GM19099 (cell line): ENCODE data around the gene ANKRD33B.

ENCODE experiments used
- POLR2A ChIP-seq: IDR thresholded peaks from 3 replicates; pipeline ENCODE4 v1.6.1; 2011; ENCODE audit warnings: low read depth; ENCODE audit not compliant: insufficient read length; ENCODE audit errors: extremely low read depth

ANKRD33B gene

GRCh38 chr5:10578869-10579268 lies 15.0 kb downstream of the ANKRD33B start:
- no peak for TF ChIP-seq POLR2A

DNA sequence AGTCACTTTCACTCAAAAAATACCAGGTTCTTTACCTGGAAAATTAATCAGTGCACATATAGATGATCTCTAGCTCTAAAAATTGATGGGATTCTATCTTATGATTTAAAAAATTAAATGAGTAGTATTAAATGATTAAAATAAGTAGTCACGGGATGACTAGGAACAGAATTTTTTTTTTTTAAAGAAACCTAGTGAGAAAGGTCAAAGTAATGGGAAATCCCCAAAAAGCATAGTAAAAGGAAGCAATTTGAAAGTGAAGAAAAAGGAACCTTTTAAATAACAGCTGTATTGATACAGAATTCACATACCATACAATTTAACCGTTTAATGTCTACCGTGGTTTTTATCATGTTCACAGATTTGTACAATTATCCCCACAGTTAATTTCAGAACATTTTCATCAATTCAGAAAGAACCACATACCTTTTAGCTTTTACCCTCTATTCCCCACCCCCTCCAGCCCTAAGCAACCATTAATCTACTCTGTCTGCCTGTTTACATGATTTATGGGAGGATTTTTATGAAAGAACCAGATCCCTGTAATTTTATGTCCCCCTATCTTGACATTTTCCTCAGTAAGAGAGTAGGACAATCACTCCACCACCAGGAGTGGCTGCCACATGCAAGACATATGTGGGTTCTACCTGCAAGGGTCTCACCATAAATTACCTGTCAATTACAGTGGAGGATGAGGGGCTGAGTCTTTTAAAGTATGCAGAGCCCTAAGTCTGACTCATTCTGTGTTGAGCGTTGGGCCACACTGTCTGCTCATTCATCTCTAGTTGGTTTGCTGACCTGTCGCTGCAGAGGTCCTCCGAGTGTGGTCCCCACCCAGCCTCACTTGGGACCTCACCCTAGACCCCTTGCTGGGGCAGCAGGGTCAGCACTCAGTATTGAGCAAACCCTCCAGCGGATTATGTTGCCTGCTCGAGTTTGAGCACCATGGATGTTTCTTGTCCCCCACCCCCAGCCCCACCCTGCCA lies 16.0 kb downstream of the ANKRD33B start:
- TF ChIP-seq POLR2A: peak; percentile 14

- no peak for TF ChIP-seq POLR2A
These were observed 16.9 kb downstream of the ANKRD33B start for GRCh38 chr5:10580531-10581423.

- TF ChIP-seq POLR2A: no peak
These were observed 17.5 kb downstream of the ANKRD33B start for GRCh38 chr5:10581424-10581748.

GRCh38 chr5:10581867-10582511 lies 18.1 kb downstream of the ANKRD33B start:
- TF ChIP-seq POLR2A: no peak

DNA sequence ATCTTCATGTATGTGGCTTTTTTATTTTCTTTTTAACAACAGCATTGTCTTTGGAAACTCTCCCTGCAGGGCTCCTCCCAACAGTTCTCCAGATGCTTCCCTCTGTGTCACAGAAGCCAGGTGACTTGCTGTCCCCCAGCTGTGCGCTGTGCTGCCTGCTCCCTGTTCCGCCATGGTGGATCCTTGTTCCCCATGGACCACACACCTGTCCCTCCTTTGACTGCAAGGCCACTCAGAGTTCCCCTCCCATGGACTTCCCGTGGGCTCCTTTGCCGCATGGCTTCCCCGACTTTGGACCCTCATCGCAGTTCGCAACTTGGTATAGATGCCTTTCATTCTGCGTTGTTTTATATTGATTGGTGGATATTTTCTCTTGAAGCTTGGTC lies 18.6 kb downstream of the ANKRD33B start:
- no peak for TF ChIP-seq POLR2A

- no peak for TF ChIP-seq POLR2A
These were observed 20.0 kb downstream of the ANKRD33B start for GRCh38 chr5:10583663-10584572.

DNA sequence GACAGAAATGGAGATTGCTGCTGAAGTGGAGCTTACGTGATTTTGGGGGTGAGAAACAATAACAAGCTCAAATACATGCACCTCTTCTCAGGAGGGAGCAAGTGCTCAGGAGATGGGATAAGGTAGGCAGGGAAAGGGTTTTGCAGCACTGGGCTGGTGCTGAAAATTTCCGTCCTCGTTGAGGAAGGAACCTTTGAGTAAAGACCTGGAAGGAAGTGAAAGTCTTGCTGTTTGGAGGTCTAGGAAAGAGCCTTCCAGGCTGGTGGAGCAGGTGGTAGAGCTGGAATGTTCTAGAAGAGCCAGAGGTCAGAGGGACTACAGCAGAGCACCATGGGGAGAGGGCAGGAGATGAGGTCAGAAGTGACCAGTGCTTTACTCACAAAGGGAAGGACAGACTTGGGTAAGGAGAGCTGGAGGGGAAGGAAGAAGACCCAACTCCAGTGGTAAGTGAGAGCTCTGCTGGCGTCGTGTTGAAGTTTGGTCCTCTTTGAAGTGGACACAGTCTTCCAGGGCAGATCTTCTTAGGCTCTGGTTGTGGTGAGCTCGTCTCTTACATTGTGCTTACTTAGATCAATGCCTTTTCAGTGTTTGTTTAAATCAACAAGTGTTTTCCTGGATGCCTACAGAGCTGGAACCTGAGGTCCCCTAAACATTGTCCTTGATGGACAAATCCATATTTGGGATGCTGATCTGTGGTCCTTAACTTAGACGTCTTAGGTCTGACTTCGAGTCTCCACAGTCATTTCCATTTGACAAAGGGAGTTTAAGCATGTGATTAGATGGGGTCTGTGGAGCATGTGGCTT lies 21.0 kb downstream of the ANKRD33B start:
- no peak for TF ChIP-seq POLR2A

DNA sequence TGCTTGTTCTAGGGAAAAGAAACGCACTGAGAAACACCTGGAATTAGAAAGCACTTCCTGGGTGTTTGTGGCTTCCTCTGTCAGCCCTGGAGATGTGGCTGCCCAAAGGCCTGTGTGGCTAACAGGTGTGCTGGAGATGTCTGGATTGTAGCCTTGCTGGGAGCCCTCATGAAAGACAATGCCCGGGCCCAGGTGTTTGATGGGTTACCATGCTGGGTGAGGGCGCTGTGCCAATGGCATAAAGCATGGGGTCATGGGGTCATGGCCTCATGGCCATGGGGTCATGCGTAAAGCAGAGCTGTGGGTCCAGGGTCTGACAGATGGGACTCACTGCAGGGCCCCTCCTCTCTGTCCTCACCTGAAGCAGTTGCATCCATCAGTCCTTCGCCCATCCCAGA lies 21.6 kb downstream of the ANKRD33B start:
- TF ChIP-seq POLR2A: no peak

DNA sequence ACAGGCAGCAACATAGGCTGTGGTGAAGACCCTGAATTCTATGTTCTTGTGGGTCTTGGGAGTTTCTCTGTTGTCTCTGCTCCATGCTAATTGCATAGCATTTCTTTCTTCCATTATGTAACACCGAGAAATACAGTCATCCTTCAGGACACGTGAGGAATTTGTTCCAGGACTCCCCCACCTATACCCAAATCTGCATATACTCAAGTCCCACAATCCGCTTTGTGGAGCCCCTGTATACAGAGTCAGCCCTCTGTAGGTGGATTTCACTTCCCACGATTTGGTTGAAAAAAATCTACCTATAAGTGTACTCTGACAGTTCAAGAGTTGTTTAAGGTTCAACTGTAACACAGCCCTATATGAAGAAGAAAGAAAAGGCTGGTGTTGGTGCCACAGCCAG lies 22.1 kb downstream of the ANKRD33B start:
- TF ChIP-seq POLR2A: no peak

DNA sequence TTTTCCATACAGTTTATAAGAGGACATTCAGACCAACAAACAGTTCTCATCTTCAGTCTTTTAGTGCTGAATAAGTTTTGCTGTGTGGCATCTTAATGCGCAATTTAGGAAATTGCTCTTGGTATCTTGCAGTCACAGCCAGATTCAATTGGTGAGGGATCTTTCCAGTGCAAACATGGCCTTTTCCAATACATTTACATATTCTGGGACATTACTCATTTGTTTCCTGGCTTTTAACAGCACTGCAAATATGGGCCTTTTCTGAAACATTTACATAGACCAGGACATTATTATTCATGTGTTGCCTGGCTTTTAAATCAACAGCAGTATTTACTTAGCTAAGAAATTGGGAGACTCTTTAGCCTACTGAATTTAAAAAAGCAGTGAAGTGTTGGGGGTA lies 22.7 kb downstream of the ANKRD33B start:
- TF ChIP-seq POLR2A: no peak

DNA sequence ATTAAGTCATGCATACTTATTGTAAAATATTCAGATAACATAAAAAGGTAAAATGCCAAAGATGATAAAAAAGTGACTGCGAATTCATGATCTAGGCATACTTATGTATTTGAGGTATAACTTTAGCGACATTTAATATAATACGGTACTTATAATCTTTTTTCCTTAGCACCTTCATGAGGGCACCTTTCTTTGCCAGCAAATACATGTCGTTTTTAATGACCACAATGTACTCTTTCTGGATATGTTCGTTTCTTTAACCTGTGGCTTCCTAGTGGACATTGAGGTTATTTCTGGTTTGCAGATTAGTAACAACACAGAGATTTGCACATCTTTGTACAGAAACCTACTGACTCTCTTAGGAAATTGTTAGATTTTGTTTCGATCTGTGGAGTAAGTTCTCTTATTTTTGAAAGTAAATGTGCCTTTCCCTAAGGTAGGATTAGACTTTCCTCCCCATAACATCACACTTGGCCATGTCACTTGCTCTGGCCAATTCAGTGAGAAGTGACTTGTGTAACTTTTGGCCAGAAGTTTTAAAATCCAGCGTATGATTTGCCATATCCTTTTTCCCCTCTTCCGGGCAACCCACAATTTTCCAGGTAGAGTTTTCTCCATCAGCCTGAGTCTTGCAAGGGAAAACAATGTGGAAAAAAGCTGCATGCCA lies 24.4 kb downstream of the ANKRD33B start:
- TF ChIP-seq POLR2A: no peak
